ENCODE data around the gene PPP1R3E. TPM values are rescaled to one million over a fixed set of nuclear protein-coding genes. Genes with fewer than 3 reads are reported as not detected.
A peak's percentile ranks its signal among the peaks of the same experiment; 100 is the strongest.

The PPP1R3E gene
- total RNA-seq, 2 experiments from 2014 or later: 22.6 to 28.3 TPM

DNA sequence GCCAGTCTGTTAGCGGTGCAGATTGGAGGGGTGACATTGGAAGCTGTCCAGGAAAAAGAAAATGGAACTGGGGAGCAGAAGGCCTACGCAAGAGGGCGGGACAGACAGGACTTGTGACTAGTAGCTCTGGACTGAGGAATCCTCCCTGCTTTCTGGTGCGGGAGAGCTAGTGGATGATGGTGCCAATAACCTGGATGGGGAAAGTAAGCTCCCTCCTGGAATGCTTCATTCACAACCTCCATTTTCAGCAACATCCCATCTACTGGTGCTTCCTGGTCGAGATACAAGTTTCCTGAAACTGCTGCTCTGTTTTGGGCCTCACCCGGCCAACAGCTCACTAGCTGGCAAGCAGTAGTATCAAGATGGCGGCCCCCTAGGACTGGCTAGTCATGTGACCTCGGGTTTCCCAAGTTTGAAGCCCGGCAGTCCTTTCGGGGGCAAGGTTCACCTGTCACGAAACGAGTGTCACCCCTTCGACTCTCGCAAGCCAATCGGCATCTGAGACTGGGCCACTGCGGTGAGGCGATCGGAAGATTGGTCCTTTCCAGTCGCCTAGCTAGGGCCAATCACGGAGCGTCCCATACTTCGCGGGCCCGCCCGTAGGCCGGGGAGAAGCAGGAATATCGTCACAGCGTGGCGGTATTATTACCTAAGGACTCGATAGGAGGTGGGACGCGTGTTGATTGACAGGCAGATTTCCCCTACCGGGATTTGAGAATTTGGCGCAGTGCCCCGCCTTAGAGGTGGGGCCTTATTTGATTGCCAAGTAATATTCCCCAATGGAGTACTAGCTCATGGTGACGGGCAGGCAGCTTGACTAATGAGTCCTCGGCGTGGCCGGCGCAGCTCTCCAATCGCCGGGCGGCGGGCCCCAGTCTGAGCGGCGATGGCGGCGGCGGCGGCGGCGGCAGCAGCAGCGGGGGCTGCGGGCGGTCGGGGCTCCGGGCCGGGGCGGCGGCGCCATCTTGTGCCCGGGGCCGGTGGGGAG, 18.2 kb upstream of the PPP1R3E start, which contains the start of gene PABPN1:
Gene PABPN1, plus strand, starts transcription at position 874 of the 988 bp plus-strand sequence. Its CDS starts 13 bp downstream, at position 887.
- ChIA-PET CTCF (interaction anchor here (0.5 to 4.8 kb wide), 33 partner anchors 9 to 391 kb away, joined by 3 to 75 read pairs (median 5); partner anchors contain the start of genes CDH24, HOMEZ and PPP1R3E), POLR2A (interaction anchor here (0.5 to 6.2 kb wide), 23 partner anchors 9 to 1845 kb away, joined by 3 to 115 read pairs (median 5); partner anchors contain the start of genes ACIN1, C14orf119, CMTM5 and HOMEZ)
- Mint-ChIP-seq H3K27me3 (ENCODE audit: low read depth) (no peaks in the 10 kb centered on the region), H3K27ac (peak within 1 kb of the TSS; percentile 97), H3K36me3 (ENCODE audit: low read depth) (peaks cover 47% of the 10 kb centered on the region), H3K4me1 (ENCODE audit: low read depth) (peaks cover 33% of the 10 kb centered on the region), H3K9me3 (ENCODE audit: insufficient read depth) (no peaks in the 10 kb centered on the region), H3K4me3 (peak within 1 kb of the TSS; percentile 92)
- ATAC-seq (peak; percentile 94), DNase-seq (peak; percentile 99)

DNA sequence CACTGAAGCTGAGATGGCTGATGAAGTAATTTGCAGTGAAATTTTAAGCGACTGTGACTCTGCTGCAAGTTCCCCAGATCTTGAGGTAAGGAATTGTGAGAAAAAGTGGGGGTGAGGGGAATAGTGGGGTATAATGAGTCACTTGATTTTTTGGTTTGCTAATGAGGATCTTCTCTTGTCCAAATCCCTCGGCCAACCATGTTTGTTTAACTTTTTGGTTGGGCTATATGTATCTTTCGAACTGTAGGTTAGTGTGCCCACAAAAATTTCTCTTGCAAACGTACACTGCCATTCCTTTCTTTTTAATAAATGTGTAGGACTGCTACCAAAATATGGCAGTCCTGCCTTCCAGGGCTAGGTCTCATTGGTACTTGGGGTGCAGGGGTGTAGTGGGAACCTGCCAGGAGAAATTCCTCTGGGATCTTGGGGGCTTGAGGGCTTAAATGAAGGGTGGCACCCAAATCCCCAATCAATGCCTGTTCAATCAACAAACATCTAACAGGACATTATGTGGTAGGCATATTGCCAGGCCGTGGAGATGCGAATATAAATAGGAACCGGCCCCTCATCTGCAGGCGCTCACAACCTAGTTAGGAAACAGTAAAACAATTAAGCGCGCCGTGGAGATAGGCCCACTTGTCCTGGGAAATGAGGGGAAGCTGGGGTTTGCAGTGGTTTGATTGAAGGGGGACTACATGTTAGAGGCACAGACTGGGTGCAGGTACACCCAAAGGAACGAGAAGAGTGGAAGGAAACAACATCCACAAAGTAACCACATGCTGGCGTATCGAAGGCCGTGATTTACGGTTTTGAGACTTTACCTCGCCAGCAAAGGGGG, 17.3 kb upstream of the PPP1R3E start:
- Mint-ChIP-seq H3K4me3 (peak overlapping the region; percentile 92), H3K4me1 (ENCODE audit: low read depth) (peaks cover 33% of the 10 kb centered on the region), H3K36me3 (ENCODE audit: low read depth) (peaks cover 39% of the 10 kb centered on the region), H3K27ac (peak overlapping the region; percentile 97), H3K9me3 (ENCODE audit: insufficient read depth) (no peaks in the 10 kb centered on the region), H3K27me3 (ENCODE audit: low read depth) (no peaks in the 10 kb centered on the region)
- ATAC-seq (no peak), DNase-seq (no peak)
- CTCF ChIA-PET: interaction anchor here (1.0 to 4.8 kb wide), 16 partner anchors 10 to 262 kb away, joined by 3 to 75 read pairs (median 7); partner anchors contain the start of genes CDH24, HOMEZ and PPP1R3E
- POLR2A ChIA-PET: interaction anchor here (0.6 to 6.2 kb wide), 13 partner anchors 8 to 1844 kb away, joined by 3 to 115 read pairs (median 6); partner anchors contain the start of genes ACIN1, C14orf119, HOMEZ and OXA1L

DNA sequence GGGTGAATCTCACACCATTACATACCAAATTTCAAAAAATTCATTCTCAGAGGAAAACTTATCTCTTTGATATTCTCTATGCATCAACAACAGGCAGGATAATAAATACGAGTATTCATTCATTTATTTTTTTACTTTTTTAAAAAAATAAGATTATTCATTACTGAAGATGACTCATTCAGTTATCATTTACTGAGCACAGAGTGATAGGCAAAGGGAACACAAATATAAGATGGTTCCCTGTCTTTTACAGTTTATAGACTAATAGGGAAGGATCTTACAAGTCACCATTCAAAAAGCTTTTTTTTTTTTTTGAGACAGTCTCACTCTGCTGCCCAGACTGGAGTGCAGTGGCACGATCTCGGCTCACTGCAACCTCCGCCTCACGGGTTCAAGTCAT, 13.6 kb upstream of the PPP1R3E start:
- ATAC-seq (no peak), DNase-seq (no peak)
- Mint-ChIP-seq H3K4me3 (no peak overlapping the region), H3K27me3 (ENCODE audit: low read depth) (peaks cover 2% of the 10 kb centered on the region), H3K36me3 (ENCODE audit: low read depth) (peaks cover 10% of the 10 kb centered on the region), H3K4me1 (ENCODE audit: low read depth) (peaks cover 15% of the 10 kb centered on the region), H3K9me3 (ENCODE audit: insufficient read depth) (no peaks in the 10 kb centered on the region), H3K27ac (no peak overlapping the region)
- CTCF ChIA-PET: interaction anchor here (4.8 kb wide), 1 partner anchor 16 kb away, joined by 12 read pairs; no protein-coding TSS in a partner anchor
- POLR2A ChIA-PET: no interaction called here

DNA sequence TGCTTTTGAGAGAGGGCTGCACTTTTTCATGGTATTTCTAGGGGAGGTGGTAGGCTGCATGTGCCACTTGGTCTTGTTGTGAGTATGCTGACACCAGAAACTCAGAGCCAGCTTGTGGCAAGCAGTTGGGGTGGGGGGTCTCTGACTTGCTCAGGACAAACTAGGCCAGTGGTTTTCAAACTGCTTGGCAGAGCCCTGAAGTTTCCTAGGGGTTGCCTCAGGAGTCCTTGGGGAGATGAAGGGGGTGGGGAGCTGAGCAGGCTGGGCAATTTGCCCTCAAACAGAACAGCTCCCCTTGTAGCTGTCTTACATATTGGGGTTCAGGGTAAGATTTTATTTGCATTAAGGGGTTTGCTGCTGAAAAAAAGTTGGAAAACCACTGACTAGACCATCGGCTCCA, 7.9 kb upstream of the PPP1R3E start:
- H3K4me1 Mint-ChIP-seq (ENCODE audit: low read depth): peaks cover 16% of the 10 kb centered on the region
- no peaks in the 10 kb centered on the region for H3K36me3 Mint-ChIP-seq (ENCODE audit: low read depth)
- DNase-seq: no peak
- H3K27me3 Mint-ChIP-seq (ENCODE audit: low read depth): peaks cover 22% of the 10 kb centered on the region
- no peak overlapping the region for H3K27ac Mint-ChIP-seq
- ATAC-seq: no peak
- ChIA-PET POLR2A (interaction anchor here (0.6 to 1.3 kb wide), 6 partner anchors 8 to 105 kb away, joined by 3 to 12 read pairs (median 3); partner anchors contain the start of genes PABPN1 and PPP1R3E), CTCF (interaction anchor here (2.6 kb wide), 1 partner anchor 10 kb away, joined by 13 read pairs; the partner anchor contains the start of gene PABPN1)
- no peaks in the 10 kb centered on the region for H3K9me3 Mint-ChIP-seq (ENCODE audit: insufficient read depth)
- H3K4me3 Mint-ChIP-seq: no peak overlapping the region

DNA sequence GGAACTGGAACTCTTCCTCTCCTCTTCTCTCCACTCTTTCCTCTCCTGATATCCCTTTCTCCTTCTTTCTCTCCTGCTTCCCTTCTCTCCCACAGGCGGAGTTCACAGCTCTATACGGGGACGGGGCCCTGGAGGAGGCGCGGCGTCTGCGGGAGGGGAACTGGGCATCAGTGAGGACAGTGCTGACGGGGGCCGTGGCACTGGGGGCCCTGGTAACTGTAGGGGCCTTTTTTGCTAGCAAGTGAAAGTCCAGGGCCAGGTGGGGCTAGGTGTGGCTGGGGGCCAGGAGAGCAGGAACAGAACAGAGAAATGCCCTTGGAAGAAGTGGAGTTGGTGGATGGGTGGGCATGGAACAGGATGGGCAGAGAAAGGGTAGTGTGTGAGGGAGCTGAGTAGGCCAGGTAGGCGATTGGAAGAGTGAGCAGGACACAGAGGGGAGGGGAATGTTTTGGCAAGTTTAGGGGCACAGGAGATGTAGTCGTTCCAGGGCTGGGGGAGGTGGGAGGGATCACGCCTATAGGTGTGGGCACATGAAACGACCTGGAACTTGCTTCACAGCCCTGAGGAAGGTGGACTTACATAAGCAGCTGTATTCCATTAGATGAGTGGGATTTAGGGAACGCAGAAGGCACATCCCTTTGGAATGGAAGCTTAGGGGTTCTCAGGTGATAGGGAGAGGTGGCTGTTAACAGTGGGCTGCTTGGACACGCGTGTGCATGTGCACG, 6.2 kb upstream of the PPP1R3E start:
- DNase-seq: no peak
- Mint-ChIP-seq H3K4me3 (no peak overlapping the region), H3K27ac (no peak overlapping the region), H3K4me1 (ENCODE audit: low read depth) (peaks cover 17% of the 10 kb centered on the region), H3K27me3 (ENCODE audit: low read depth) (peaks cover 27% of the 10 kb centered on the region), H3K9me3 (ENCODE audit: insufficient read depth) (no peaks in the 10 kb centered on the region), H3K36me3 (ENCODE audit: low read depth) (no peaks in the 10 kb centered on the region)
- ChIA-PET CTCF (interaction anchor here (2.6 kb wide), 1 partner anchor 12 kb away, joined by 13 read pairs; the partner anchor contains the start of gene PABPN1), POLR2A (interaction anchor here (3.1 kb wide), 1 partner anchor 12 kb away, joined by 20 read pairs; the partner anchor contains the start of gene PABPN1)
- ATAC-seq: no peak

DNA sequence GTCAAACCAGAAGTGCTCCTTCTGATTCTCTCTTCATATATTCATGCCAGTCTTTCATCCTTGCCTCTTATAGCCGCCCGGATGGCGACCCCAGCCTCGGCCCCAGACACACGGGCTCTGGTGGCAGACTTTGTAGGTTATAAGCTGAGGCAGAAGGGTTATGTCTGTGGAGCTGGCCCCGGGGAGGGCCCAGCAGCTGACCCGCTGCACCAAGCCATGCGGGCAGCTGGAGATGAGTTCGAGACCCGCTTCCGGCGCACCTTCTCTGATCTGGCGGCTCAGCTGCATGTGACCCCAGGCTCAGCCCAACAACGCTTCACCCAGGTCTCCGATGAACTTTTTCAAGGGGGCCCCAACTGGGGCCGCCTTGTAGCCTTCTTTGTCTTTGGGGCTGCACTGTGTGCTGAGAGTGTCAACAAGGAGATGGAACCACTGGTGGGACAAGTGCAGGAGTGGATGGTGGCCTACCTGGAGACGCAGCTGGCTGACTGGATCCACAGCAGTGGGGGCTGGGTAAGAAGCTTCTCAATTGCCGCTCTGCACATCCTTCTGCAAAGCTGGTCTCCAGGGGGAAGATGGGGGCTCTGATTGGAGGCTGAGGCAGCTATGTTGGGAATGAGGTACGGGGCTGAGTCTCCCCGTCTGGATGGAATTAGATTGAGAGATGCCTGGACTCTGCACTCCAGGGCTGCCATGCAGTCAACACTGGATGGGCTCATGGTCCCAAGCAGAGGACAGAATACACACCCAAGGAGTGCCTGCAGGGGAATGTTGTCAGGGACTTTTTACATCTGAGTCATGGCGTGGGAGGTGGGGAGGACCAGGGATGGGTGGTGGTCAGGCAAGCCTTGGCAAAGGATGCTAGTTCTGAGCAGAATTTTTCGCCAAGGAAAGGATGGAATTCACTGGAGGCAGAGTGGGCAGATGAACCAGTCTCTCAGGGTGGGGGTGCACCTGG, 5.3 kb upstream of the PPP1R3E start:
- Mint-ChIP-seq H3K36me3 (ENCODE audit: low read depth) (no peaks in the 10 kb centered on the region), H3K4me1 (ENCODE audit: low read depth) (peaks cover 24% of the 10 kb centered on the region), H3K27ac (peak overlapping the region; percentile 43), H3K9me3 (ENCODE audit: insufficient read depth) (no peaks in the 10 kb centered on the region), H3K4me3 (no peak overlapping the region), H3K27me3 (ENCODE audit: low read depth) (peaks cover 27% of the 10 kb centered on the region)
- CTCF ChIA-PET: interaction anchor here (0.6 to 1.6 kb wide), 4 partner anchors 13 to 188 kb away, joined by 3 to 5 read pairs (median 3); partner anchors contain the start of gene PABPN1
- DNase-seq: no peak
- no peak for ATAC-seq
- POLR2A ChIA-PET: interaction anchor here (3.1 kb wide), 1 partner anchor 13 kb away, joined by 20 read pairs; the partner anchor contains the start of gene PABPN1

DNA sequence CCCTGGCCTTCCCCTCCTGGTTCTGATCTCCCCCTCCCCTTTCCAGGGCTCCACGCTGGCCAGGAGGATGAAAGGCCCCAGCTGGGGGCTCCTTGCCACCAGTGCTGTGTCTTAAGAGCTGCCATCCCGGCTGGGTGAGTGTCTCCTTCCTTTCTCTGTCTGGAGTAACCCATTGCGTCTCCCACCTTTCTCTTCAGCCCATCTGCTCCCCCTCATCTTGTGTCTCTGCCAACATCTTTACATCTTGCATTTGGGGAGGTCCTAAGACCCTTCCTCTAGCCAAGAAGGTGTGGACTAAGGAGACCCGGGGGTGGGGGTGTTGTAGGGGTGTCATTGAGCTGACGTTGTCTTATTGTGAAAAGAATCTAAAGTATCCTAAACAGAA, 4.5 kb upstream of the PPP1R3E start:
- H3K4me1 Mint-ChIP-seq (ENCODE audit: low read depth): peaks cover 28% of the 10 kb centered on the region
- H3K9me3 Mint-ChIP-seq (ENCODE audit: insufficient read depth): no peaks in the 10 kb centered on the region
- ChIA-PET POLR2A (interaction anchor here (3.1 kb wide), 1 partner anchor 14 kb away, joined by 20 read pairs; the partner anchor contains the start of gene PABPN1), CTCF (interaction anchor here (0.6 to 1.6 kb wide), 5 partner anchors 12 to 231 kb away, joined by 3 to 5 read pairs (median 3); partner anchors contain the start of gene PABPN1)
- H3K4me3 Mint-ChIP-seq: peak overlapping the region; percentile 63
- no peak for DNase-seq
- H3K27me3 Mint-ChIP-seq (ENCODE audit: low read depth): peaks cover 27% of the 10 kb centered on the region
- no peak for ATAC-seq
- H3K27ac Mint-ChIP-seq: no peak overlapping the region
- H3K36me3 Mint-ChIP-seq (ENCODE audit: low read depth): no peaks in the 10 kb centered on the region

DNA sequence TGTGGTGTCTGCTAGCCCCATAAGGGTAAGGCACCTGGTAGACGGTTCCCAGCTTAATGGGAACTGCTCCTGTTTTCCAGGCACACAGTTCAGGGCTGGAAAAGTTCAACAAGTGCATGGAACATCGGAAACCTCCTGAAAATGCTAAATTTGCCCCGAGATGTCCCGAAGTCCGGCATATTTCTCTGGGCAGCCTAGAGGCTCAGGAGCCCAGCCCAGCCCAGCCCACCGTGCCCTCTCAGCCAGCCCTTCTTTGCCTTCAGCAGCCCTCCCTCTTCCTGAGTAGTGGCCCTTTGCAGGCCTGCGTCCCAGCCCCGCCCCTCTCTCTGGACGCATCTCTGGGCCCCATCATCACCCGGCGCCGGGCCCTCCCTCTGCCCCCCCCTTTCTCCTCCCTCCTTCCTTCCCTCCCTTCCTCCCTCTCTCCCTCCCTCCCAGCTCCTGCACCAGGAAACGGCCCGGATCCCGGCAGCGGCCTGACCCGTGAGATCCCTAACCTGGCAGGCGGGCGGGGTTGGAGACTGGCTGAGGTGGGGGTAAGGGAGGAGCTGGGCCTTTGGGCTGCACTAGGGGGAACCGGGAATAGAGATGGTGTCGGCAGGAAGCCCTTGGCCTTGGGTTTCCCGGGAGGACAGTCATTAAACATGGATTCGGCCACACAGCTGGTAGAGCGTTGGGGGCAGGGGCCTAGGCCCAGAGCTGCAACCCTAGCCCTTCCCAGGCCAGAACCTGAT, 3.9 kb upstream of the PPP1R3E start, which contains the start of gene BCL2L2:
Gene BCL2L2, plus strand, starts transcription at position 422 of the 734 bp plus-strand sequence. CDS start 935 bp downstream, outside the sequence.
- peak; percentile 58 for DNase-seq
- peaks cover 25% of the 10 kb centered on the region for H3K27me3 Mint-ChIP-seq (ENCODE audit: low read depth)
- ATAC-seq: no peak
- peak within 1 kb of the TSS; percentile 25 for H3K27ac Mint-ChIP-seq
- ChIA-PET CTCF (interaction anchor here (0.6 to 1.6 kb wide), 5 partner anchors 14 to 230 kb away, joined by 3 to 5 read pairs (median 3); partner anchors contain the start of gene PABPN1), POLR2A (interaction anchor here (1.1 to 1.5 kb wide), 2 partner anchors 14 to 15 kb away, joined by 4 to 5 read pairs; partner anchors contain the start of gene PABPN1)
- no peaks in the 10 kb centered on the region for H3K9me3 Mint-ChIP-seq (ENCODE audit: insufficient read depth)
- peaks cover 2% of the 10 kb centered on the region for H3K36me3 Mint-ChIP-seq (ENCODE audit: low read depth)
- H3K4me1 Mint-ChIP-seq (ENCODE audit: low read depth): peaks cover 28% of the 10 kb centered on the region
- peak within 1 kb of the TSS; percentile 63 for H3K4me3 Mint-ChIP-seq

DNA sequence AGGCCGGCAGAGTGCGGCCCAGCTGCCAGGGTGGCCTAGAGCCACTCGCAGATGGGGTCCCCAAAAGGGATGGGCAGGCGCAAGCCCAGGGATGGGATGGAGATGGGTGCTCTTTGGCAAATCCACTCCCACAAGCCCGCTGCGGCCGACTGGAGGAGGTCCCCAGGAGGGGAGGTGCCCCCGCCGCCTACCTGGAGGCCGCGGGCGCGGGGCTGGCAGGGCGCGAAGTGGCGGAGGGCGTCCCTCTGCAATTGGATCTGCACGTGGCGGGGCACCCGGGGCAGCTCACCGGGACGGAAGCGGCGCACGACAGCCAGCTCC, 730 bp downstream of the PPP1R3E start:
- Mint-ChIP-seq H3K4me3 (peak overlapping the region; percentile 89), H3K36me3 (ENCODE audit: low read depth) (peaks cover 20% of the 10 kb centered on the region), H3K27me3 (ENCODE audit: low read depth) (peaks cover 11% of the 10 kb centered on the region), H3K4me1 (ENCODE audit: low read depth) (peaks cover 33% of the 10 kb centered on the region), H3K27ac (peak overlapping the region; percentile 99), H3K9me3 (ENCODE audit: insufficient read depth) (no peaks in the 10 kb centered on the region)
- POLR2A ChIA-PET: interaction anchor here (0.6 to 4.6 kb wide), 10 partner anchors 9 to 264 kb away, joined by 3 to 115 read pairs (median 6); partner anchors contain the start of genes ACIN1, C14orf119, HOMEZ and PABPN1
- peak; percentile 34 for ATAC-seq
- DNase-seq: no peak
- CTCF ChIA-PET: interaction anchor here (0.7 to 6.9 kb wide), 11 partner anchors 9 to 233 kb away, joined by 3 to 75 read pairs (median 7); partner anchors contain the start of genes ACIN1, C14orf119, HOMEZ and PABPN1
